Chondrocyte (in vitro differentiated cells): ENCODE measurements around the gene CMKLR1. TPM values are rescaled to one million over a fixed set of nuclear protein-coding genes. Genes with fewer than 3 reads are reported as not detected.

Experiments
- DNase-seq: peaks from one replicate; pipeline ENCODE4 v3.0.0; 2021; ENCODE audit warnings: mixed read lengths, low spot score
- H3K27ac Mint-ChIP-seq: one replicate; pipeline ENCODE4 v1.8.0; 2021; ENCODE audit warnings: mild to moderate bottlenecking, moderate library complexity, mixed read lengths; ENCODE audit not compliant: unreplicated experiment
- H3K27me3 Mint-ChIP-seq: 2 replicates; pipeline ENCODE4 v1.8.0; 2021; ENCODE audit warnings: low read depth, mixed read lengths
- H3K36me3 Mint-ChIP-seq: 2 replicates; pipeline ENCODE4 v1.8.0; 2021; ENCODE audit warnings: low read depth, mixed read lengths
- H3K4me1 Mint-ChIP-seq: 2 replicates; pipeline ENCODE4 v1.8.0; 2021; ENCODE audit warnings: low read depth, mild to moderate bottlenecking, mixed read lengths
- H3K4me3 Mint-ChIP-seq: one replicate; pipeline ENCODE4 v1.8.0; 2021; ENCODE audit warnings: mild to moderate bottlenecking, moderate library complexity, mixed read lengths; ENCODE audit not compliant: unreplicated experiment
- H3K9me3 Mint-ChIP-seq: 2 replicates; pipeline ENCODE4 v1.8.0; 2021; ENCODE audit warnings: low read depth, mixed read lengths
- total RNA-seq: library from RNA; stranded (reverse); gene quantifications from 3 replicates; pipeline ENCODE4 v1.2.1, GENCODE V29; 2021
- TF ChIP-seq, protein P1 (sequence below): fragments of 200-600 bp; sonication (generic); IDR thresholded peaks from 2 replicates; pipeline ENCODE4 v1.5.0; 2021; ENCODE audit warnings: antibody characterized with exemption, mild to moderate bottlenecking, moderate library complexity

Gene CMKLR1
- total RNA-seq, 1 donor from 2014 or later = 31.2 TPM

DNA sequence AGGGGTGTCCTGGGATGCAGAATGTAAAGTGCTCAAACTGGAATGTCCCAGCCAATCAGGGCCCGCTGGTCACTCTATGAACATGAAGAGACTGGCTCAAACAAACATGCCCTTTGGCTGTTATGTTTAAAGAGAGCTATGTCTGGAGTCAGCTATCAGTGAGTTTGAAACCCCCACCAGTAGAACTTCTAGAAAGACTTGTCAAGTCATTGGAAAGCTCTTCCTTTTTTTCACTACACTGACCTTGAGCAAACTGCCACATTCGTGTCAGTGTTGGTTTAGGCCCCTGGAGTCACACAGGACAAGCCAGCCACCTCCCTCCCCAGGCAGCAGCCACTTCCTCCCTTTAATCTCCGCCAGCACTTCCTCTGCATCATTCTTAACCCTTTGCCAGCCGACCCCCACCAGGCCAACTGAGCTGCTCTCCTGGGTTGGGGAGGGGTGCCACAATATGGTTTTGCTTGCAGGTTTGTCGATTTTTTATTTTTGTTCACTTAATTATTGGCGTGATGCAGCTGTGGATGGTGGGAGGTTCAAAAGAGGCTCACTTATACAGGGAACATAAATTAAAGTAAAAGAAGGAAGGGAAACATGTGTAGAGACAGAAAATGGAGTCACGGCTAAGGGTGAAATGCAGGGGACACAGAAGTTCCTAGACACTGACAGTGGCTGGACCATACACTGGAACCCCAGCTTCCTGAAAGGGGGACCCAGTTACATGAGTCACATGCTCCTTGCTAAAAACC is 25.3 kb downstream of the CMKLR1 start:
- DNase-seq = peak; percentile 57
- Mint-ChIP-seq H3K36me3 (peaks cover 6% of the 10 kb centered on the region), H3K4me1 (peaks cover 58% of the 10 kb centered on the region), H3K9me3 (no peaks in the 10 kb centered on the region), H3K27ac (peak overlapping the region; percentile 85), H3K4me3 (no peak overlapping the region), H3K27me3 (no peaks in the 10 kb centered on the region)
- TF ChIP-seq, protein P1, sequence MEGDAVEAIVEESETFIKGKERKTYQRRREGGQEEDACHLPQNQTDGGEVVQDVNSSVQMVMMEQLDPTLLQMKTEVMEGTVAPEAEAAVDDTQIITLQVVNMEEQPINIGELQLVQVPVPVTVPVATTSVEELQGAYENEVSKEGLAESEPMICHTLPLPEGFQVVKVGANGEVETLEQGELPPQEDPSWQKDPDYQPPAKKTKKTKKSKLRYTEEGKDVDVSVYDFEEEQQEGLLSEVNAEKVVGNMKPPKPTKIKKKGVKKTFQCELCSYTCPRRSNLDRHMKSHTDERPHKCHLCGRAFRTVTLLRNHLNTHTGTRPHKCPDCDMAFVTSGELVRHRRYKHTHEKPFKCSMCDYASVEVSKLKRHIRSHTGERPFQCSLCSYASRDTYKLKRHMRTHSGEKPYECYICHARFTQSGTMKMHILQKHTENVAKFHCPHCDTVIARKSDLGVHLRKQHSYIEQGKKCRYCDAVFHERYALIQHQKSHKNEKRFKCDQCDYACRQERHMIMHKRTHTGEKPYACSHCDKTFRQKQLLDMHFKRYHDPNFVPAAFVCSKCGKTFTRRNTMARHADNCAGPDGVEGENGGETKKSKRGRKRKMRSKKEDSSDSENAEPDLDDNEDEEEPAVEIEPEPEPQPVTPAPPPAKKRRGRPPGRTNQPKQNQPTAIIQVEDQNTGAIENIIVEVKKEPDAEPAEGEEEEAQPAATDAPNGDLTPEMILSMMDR = no peak

DNA sequence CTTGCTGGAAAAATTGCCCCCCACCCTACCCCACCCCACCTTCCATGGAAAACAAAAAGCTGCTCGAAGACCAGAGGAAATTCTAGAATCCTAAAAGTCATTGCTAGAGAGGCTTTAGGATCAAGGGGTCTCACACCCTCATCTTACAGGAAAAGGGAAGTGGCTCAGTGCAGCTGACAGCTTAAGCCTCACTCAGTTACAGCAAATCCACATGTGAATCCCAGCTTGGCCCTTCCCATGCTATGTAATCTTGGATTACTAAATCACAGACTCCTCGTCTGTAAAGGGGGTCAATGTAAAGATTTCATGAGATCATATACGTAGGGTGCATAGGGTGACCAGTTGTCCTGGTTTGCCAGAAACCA is 25.9 kb downstream of the CMKLR1 start:
- DNase-seq = no peak
- Mint-ChIP-seq H3K4me3 (no peak overlapping the region), H3K36me3 (peaks cover 6% of the 10 kb centered on the region), H3K4me1 (peaks cover 62% of the 10 kb centered on the region), H3K27me3 (no peaks in the 10 kb centered on the region), H3K9me3 (no peaks in the 10 kb centered on the region), H3K27ac (peak overlapping the region; percentile 85)
- TF ChIP-seq, protein P1 = no peak

DNA sequence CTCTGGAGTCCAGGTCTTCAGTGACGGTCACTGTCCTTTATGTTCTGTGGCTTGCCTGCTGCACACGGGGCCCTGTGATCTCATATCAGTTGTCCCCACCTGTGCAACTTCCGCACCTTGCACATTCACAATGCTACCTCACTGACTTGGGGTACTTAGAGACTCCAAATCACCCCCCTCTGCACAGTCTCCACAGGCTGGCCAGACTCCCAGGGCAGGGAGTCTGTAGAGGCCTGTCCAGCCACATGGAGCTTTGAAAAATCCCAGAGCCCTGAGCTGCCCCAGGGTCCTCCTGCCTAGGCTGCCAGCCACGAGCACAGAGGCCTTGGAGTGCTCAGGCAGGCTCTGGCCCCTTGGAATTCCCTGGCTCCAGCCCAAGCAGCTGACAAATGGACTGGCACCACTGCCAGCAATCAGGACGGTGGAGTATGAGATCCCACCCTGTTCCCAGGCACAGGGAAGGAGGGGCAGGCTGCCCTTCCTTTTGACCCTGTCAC is 26.4 kb downstream of the CMKLR1 start:
- Mint-ChIP-seq H3K9me3 (no peaks in the 10 kb centered on the region), H3K27me3 (no peaks in the 10 kb centered on the region), H3K4me3 (no peak overlapping the region), H3K36me3 (peaks cover 6% of the 10 kb centered on the region), H3K4me1 (peaks cover 67% of the 10 kb centered on the region), H3K27ac (peak overlapping the region; percentile 85)
- no peak for DNase-seq
- TF ChIP-seq, protein P1 = no peak

DNA sequence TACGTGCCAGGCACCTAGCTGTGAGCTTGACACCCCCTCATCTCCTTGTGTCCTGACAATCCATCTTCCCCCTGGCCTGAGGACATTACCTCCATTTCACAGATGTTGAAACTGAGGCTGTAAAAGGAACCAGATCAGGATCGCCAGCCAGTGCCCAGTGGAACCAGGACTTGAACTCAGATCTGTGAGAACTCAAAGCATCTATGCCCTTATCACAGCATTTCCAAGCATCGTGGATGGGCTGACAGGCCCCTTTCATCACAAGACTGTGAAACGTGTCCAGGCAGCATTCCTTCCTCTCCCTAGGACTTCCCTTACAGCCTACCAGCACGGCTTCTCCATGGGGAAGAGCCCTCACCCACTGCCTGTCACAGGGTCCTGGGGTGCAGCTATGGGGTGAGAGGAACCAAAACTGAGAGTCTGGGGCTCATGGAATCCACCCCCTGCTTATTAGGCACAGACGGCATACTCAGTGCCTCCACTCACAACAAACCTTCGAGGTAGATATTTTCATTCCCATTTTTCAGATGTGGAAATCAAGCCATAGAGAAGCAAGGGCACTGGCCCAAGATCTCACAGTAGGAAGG is 26.9 kb downstream of the CMKLR1 start:
- H3K9me3 Mint-ChIP-seq = no peaks in the 10 kb centered on the region
- no peak for DNase-seq
- peak overlapping the region; percentile 85 for H3K27ac Mint-ChIP-seq
- H3K27me3 Mint-ChIP-seq = no peaks in the 10 kb centered on the region
- no peak overlapping the region for H3K4me3 Mint-ChIP-seq
- TF ChIP-seq, protein P1 = no peak
- peaks cover 73% of the 10 kb centered on the region for H3K4me1 Mint-ChIP-seq
- H3K36me3 Mint-ChIP-seq = peaks cover 6% of the 10 kb centered on the region

DNA sequence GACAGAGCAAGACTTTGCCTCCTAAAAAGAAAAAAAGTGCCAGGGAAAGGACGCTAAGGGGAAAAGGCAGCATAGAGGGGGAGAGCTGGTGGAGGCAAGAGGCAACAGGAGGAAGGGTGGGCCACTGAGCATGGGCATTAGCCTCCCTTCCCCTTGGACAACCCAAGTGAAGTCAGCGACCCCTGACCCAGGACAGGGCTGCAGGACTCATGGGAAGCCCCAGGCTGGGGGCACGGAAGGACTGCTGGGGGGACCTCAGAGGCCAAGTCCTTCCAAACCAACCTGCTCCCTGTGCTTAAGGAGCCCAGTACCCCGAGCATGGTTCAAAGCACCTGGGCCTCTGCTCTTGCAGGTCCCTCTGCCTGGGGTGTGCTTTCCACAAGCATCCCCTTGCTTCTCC is 27.5 kb downstream of the CMKLR1 start:
- Mint-ChIP-seq H3K4me3 (no peak overlapping the region), H3K9me3 (no peaks in the 10 kb centered on the region)

More for the DNA sequence above, 27.5 kb downstream of the CMKLR1 start:
- H3K27me3 Mint-ChIP-seq = no peaks in the 10 kb centered on the region
- peak overlapping the region; percentile 85 for H3K27ac Mint-ChIP-seq
- no peak for DNase-seq
- peaks cover 6% of the 10 kb centered on the region for H3K36me3 Mint-ChIP-seq
- TF ChIP-seq, protein P1 = no peak
- peaks cover 79% of the 10 kb centered on the region for H3K4me1 Mint-ChIP-seq
